Heart left ventricle (tissue), 13 donors: ENCODE data around the gene AKAP6.
"Not testable (repeated sequence)": the region's sequence is repeated elsewhere in the genome, so short reads cannot be mapped to it uniquely, and the experiment has no call there.

Experiments used
- CTCF ChIP-seq, 12 donors: fragments of 200-600 bp; sonication (generic) in 4 of 12; IDR thresholded peaks; one replicate each; pipeline versions ENCODE4 v1.5.0 to v1.8.0; 2018 to 2022; ENCODE audit warnings: antibody characterized with exemption in 12 of 12, mild to moderate bottlenecking in 5 of 12
- POLR2A ChIP-seq, 2 donors: fragments of 450-650 bp; IDR thresholded peaks; one replicate each; pipeline ENCODE4 v1.6.1; 2017; ENCODE audit warnings: antibody characterized with exemption in 2 of 2, mild to moderate bottlenecking in 2 of 2, moderate library complexity in 2 of 2
- donor health status: ischemic (EF 13 %, LVEDD 7.1; RV severe dilation, severe dysfunction).
- donor health status: DM: no; HTN: yes; CAD: no.
- donor health status: DM: no; HTN: no; CAD: no.
- donor health status: ischemic (EF 25% LVEDD 6.9; RV normal size, moderate dysfunction).
- donor health status: ischemic (EF 25% LVEDD 5.7; RV mildly dilated, moderate dysfunction).
- donor health status: ischemic (EF 35%, LVEDD 5.7; RV mildly dilated, moderate dysfunction).
- donor health status: nonischemic (EF 11% LVEDD 7.7; RV severe dilation, severe dysfunction).
- donor health status: DM: yes; HTN: yes; CAD: no.
- donor health status: PGD.
- donor health status: ischemic (EF 29% LVEDD 5.4; RV normal size, mild dysfunction).
- donor health status: nonischemic (EF 23%, LVEDD 6.1; RV moderate dilation, normal function).

- not testable (repeated sequence) for TF ChIP-seq CTCF, POLR2A (IDR thresholded peaks at IDR 0.05)
Observed at GRCh38 chr14:32387295-32387694, 58.2 kb downstream of the AKAP6 start.
